Mesothelial cell of epicardium (in vitro differentiated cells): Measurements from ENCODE around the gene RASD2. TPM values are rescaled to one million over a fixed set of nuclear protein-coding genes. Genes with fewer than 3 reads are reported as not detected.

ENCODE experiments used
- DNase-seq, 2 experiments: peaks; one replicate each; pipeline ENCODE4 v3.0.0; 2021; ENCODE audit warnings: low spot score in 2 of 2; ENCODE audit not compliant: unreplicated experiment in 2 of 2
- H3K27ac Mint-ChIP-seq: 2 replicates; pipeline ENCODE4 v1.8.0; 2021; ENCODE audit warnings: mixed read lengths
- H3K27me3 Mint-ChIP-seq: 2 replicates; pipeline ENCODE4 v1.8.0; 2021; ENCODE audit warnings: low read depth, mixed read lengths
- H3K36me3 Mint-ChIP-seq: 2 replicates; pipeline ENCODE4 v1.8.0; 2021; ENCODE audit warnings: mixed read lengths
- H3K4me1 Mint-ChIP-seq: 2 replicates; pipeline ENCODE4 v1.8.0; 2021; ENCODE audit warnings: mixed read lengths
- H3K4me3 Mint-ChIP-seq: 2 replicates; pipeline ENCODE4 v1.8.0; 2021; ENCODE audit warnings: mild to moderate bottlenecking, moderate library complexity, mixed read lengths
- H3K9me3 Mint-ChIP-seq: 2 replicates; pipeline ENCODE4 v1.8.0; 2021; ENCODE audit warnings: mixed read lengths
- CTCF ChIP-seq: fragments of 200-600 bp; sonication (generic); IDR thresholded peaks from one replicate; pipeline ENCODE4 v1.5.0; 2021; ENCODE audit warnings: antibody characterized with exemption; ENCODE audit not compliant: unreplicated experiment
- total RNA-seq: library from RNA; stranded (reverse); gene quantifications from 3 replicates; pipeline ENCODE4 v1.2.1, GENCODE V29; 2021

The RASD2 gene
- total RNA-seq, 1 donor from 2014 or later: not detected

DNA sequence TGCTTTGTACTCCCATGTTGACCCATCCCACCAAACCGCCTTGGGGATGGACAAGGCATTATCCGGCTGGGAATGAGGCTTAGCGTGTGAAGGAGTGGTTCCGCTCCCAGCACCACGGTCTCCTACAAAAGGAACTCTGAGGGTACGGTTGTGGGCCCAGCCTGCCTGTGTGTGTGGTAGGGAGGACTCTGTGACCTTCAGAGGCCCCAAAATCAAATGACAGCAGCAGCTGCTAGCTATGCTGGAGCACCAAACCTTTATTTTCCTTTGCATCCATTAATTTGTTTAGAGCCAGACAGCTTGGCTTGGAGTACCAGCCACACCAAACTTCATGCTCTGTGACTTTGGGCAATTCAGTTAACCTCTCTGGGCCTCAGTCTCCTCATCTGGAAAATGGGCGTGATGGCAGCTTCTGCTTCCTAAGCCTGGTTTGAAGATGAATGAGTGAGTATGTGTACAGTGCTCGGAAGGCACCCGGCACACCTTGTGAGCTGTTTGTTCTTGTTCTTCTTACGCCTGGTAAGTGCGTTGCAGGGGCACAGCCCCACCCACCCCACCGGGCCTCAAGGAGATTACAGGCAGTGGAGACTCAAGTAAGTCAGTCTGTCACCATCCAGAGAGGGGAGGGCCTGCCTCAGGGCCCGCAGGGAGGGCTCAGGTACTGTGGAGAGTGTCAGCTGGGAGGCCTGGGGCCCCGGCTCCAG is 51.2 kb downstream of the RASD2 start:
- H3K27me3 Mint-ChIP-seq: no peaks in the 10 kb centered on the region
- no peaks in the 10 kb centered on the region for H3K9me3 Mint-ChIP-seq
- H3K4me1 Mint-ChIP-seq: peaks cover 9% of the 10 kb centered on the region
- DNase-seq: no peak
- no peaks in the 10 kb centered on the region for H3K36me3 Mint-ChIP-seq
- no peak for TF ChIP-seq CTCF
- peak overlapping the region; percentile 39 for H3K27ac Mint-ChIP-seq
- no peak overlapping the region for H3K4me3 Mint-ChIP-seq

- DNase-seq: no peak
- Mint-ChIP-seq H3K27ac (peak overlapping the region; percentile 20), H3K36me3 (no peaks in the 10 kb centered on the region), H3K27me3 (no peaks in the 10 kb centered on the region), H3K4me3 (no peak overlapping the region), H3K4me1 (peaks cover 9% of the 10 kb centered on the region), H3K9me3 (no peaks in the 10 kb centered on the region)
- TF ChIP-seq CTCF: no peak
These were observed 51.9 kb downstream of the RASD2 start for GRCh38 chr22:35592418-35592967.

- no peak overlapping the region for H3K4me3 Mint-ChIP-seq
- no peaks in the 10 kb centered on the region for H3K27me3 Mint-ChIP-seq
- no peak for DNase-seq
- no peaks in the 10 kb centered on the region for H3K36me3 Mint-ChIP-seq
- no peaks in the 10 kb centered on the region for H3K9me3 Mint-ChIP-seq
- H3K4me1 Mint-ChIP-seq: peaks cover 9% of the 10 kb centered on the region
- no peak for TF ChIP-seq CTCF
- H3K27ac Mint-ChIP-seq: peak overlapping the region; percentile 20
These were observed 52.6 kb downstream of the RASD2 start for GRCh38 chr22:35593071-35593890.

DNA sequence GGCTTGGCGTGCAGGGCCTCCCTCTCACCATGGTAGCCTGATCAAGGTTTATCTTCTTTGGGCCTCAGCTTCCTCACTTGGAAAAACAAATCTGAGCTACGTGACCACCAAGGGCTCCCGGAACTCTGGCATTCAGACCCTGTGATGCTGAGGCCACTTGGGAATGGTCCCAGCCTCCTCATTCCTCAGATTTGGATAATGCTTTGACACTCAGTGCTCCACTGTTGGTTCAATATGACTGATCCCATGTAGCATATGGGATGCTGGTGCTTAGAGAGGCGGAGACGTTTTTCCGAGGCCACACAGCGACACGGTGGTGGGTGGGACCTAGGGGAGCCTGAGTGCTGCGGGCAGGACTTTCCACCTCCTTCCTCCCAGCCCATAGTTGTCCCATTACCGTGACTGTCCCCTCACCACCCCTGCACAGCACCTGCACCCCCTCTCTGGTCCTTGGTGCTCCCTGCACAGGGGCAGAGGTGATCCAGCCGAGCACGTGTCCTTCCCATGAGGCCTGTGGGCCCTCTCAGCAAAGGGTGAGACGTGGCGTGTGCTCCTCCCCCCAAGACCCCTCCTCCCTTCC is 53.4 kb downstream of the RASD2 start:
- Mint-ChIP-seq H3K4me3 (no peak overlapping the region), H3K27ac (no peak overlapping the region), H3K4me1 (peaks cover 7% of the 10 kb centered on the region), H3K36me3 (no peaks in the 10 kb centered on the region), H3K27me3 (no peaks in the 10 kb centered on the region), H3K9me3 (no peaks in the 10 kb centered on the region)
- no peak for TF ChIP-seq CTCF
- no peak for DNase-seq

GRCh38 chr22:35594686-35595085 is 54.1 kb downstream of the RASD2 start:
- TF ChIP-seq CTCF: no peak
- Mint-ChIP-seq H3K4me3 (no peak overlapping the region), H3K36me3 (no peaks in the 10 kb centered on the region), H3K9me3 (no peaks in the 10 kb centered on the region), H3K4me1 (peaks cover 7% of the 10 kb centered on the region), H3K27ac (no peak overlapping the region), H3K27me3 (no peaks in the 10 kb centered on the region)
- no peak for DNase-seq
